22Rv1 (cell line): ENCODE measurements around the gene DENND1A.
"Not testable (repeated sequence)": the region's sequence is repeated elsewhere in the genome, so short reads cannot be mapped to it uniquely, and the experiment has no call there.

Experiments
- H3K27ac ChIP-seq: fragments of 450-650 bp; 2 replicates; pipeline ENCODE4 v1.5.1; 2017
- CTCF ChIP-seq: fragments of 450-650 bp; IDR thresholded peaks from 2 replicates; pipeline ENCODE4 v1.5.1; 2017; ENCODE audit warnings: mild to moderate bottlenecking
- ZFX ChIP-seq: fragments of 450-650 bp; IDR thresholded peaks from 2 replicates; pipeline ENCODE4 v1.6.1; 2017; ENCODE audit warnings: antibody characterized with exemption, borderline replicate concordance

Gene DENND1A

DNA sequence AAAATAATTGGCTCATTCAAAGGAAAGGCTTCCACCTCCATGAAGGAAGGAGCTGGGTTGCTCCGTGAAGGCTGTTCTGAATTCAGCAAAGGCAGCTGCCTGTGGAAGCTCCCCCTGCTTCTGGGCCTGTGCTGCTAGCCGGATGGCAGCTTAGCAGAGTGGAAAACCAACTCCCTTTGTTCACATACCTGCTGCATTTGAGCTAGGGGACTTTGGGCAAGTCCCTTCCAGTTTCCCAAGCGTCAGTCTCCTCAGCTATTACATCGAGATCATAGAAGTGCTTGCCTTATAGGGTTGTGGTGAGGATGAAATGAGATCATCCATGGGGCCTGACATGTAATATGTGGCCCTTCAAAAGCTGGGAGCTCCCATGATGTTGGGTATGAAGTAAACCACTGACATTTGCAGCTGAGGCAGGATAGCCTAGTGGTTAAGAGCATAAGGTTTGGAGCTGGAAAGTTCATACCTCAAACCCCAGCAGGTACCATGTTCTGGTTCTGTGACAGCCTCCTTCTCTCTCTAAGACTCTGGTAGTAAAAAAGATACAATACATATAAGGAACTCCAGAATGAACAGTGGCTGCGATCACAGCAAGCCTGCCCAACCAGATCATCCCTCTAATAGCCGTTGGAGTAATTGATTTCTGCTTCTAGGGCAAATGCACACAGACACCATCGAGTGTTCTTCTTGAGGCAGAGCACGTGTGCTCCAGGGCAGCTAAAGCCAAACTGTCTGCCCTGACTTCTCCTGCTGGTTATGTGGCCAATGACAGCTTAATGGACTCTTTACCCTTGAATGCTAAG lies 11.0 kb upstream of the DENND1A start:
- TF ChIP-seq CTCF (no peak), ZFX (no peak)
- peak overlapping the region; percentile 27 for H3K27ac ChIP-seq

DNA sequence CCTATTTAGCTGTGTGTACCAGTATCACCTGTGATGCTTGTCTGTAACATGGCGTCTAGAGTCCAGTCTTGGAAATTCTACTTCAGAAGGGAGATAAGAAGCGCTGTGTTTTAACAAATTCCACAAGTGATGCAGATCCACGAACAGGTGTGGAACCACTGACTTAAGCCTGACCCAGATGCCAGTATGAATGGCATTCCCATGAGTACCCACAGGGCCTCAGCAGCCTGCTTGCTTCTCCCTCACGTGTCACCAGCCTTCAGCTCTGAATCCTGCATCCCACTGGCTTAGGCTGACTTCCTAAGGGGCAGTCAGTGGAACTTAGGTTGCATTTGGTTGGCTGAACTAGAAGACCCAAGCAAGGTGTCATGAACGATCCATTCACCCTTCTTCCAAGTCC lies 8.5 kb upstream of the DENND1A start:
- H3K27ac ChIP-seq, result no peak overlapping the region
- TF ChIP-seq CTCF (no peak), ZFX (no peak)

DNA sequence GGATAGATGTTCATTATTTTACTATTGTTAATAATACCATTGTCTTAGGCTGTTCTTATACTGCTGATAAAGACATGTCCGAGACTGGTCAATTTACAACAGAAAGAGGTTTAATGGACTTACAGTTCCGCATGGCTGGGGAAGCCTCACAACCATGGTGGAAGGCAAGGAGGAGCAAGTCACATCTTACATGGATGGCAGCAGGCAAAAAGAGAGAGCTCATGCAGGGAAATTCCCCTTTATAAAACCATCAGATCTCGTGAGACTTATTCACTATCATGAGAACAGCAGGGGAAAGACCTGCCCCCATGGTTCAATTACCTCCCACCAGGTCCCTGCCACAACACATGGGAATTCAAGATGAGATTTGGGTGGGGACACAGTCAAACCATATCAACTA lies 6.6 kb upstream of the DENND1A start:
- not testable (repeated sequence) for H3K27ac ChIP-seq

- no peak overlapping the region for H3K27ac ChIP-seq
- TF ChIP-seq CTCF (no peak), ZFX (no peak)
Observed at GRCh38 chr9:123933440-123934212, 3.7 kb upstream of the DENND1A start.

DNA sequence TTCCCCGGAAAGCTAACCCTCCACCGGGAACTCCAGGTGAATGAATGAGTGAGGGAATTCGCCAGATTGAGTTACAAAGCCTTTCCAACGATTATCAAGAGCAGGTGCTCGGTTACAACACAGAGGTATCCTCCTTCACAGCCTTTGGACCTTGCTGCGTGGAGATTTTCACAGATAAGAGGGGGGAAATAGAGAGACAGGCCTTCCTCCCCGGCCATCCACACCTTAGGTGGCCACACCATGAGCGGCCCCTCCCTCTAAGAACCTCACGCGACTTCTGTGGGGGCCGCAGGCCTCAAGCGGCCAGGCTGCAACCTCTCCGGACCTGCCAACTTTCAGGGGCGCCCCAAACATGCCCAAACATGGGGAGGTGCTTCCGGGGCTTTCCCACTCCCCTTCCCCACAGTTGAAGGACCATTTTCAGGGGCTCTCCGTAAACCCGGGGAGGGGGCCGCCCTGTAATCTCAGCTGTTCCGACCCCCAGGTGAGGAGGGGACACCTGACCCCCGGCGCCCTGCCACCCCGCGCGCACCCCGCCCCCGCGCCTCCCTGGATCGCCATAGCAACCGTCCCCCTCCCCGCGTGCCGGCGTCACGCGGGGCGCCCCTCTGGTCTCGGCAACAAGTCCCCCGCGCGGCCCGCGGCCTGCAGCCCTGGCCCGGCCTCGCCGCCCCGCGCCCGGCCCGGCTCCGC lies 603 bp downstream of the DENND1A start:
- TF ChIP-seq CTCF (no peak), ZFX (no peak)
- H3K27ac ChIP-seq, result peak overlapping the region; percentile 60

- no peak for TF ChIP-seq ZFX
- no peak for TF ChIP-seq CTCF
- H3K27ac ChIP-seq, result peak overlapping the region; percentile 60; the same call in 1 of the 2 replicates
Observed at GRCh38 chr9:123928533-123929176, 1.3 kb downstream of the DENND1A start.
